ENCODE data around the gene RASSF5. TPM values are rescaled to one million over a fixed set of nuclear protein-coding genes. Genes with fewer than 3 reads are reported as not detected.

The RASSF5 gene
- total RNA-seq, 1 experiment from 2014 or later: 2.1 TPM

DNA sequence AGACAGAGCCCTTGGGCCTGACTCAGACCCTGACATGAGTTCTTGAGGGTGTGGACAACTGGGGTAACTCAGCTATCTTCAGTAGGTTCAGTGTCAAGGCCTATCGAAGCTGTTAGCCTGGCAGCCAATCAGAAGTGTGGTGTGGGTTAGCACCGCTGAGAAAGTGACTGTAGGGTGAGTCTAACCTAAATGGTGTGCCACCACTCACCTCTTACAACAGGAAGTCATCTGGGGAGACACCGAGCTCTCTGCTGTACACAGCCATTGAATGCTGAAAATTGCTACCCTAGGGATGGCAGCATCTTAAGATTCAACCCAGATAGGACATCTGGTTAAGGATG, 44.6 kb downstream of the RASSF5 start:
- no peaks in the 10 kb centered on the region for H3K36me3 Mint-ChIP-seq
- H3K4me1 Mint-ChIP-seq: peaks cover 14% of the 10 kb centered on the region
- DNase-seq (ENCODE audit: low spot score): no peak
- H3K27me3 Mint-ChIP-seq (ENCODE audit: low read depth): peaks cover 17% of the 10 kb centered on the region
- POLR2A ChIA-PET: no interaction called here
- no peak for ATAC-seq
- no peak overlapping the region for H3K4me3 Mint-ChIP-seq
- peaks cover 4% of the 10 kb centered on the region; the same call in 1 of the 2 replicates for H3K9me3 Mint-ChIP-seq
- TF ChIP-seq, protein P1, sequence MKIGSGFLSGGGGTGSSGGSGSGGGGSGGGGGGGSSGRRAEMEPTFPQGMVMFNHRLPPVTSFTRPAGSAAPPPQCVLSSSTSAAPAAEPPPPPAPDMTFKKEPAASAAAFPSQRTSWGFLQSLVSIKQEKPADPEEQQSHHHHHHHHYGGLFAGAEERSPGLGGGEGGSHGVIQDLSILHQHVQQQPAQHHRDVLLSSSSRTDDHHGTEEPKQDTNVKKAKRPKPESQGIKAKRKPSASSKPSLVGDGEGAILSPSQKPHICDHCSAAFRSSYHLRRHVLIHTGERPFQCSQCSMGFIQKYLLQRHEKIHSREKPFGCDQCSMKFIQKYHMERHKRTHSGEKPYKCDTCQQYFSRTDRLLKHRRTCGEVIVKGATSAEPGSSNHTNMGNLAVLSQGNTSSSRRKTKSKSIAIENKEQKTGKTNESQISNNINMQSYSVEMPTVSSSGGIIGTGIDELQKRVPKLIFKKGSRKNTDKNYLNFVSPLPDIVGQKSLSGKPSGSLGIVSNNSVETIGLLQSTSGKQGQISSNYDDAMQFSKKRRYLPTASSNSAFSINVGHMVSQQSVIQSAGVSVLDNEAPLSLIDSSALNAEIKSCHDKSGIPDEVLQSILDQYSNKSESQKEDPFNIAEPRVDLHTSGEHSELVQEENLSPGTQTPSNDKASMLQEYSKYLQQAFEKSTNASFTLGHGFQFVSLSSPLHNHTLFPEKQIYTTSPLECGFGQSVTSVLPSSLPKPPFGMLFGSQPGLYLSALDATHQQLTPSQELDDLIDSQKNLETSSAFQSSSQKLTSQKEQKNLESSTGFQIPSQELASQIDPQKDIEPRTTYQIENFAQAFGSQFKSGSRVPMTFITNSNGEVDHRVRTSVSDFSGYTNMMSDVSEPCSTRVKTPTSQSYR (CRISPR knock-in tag; IDR thresholded peaks at IDR 0.05): no peak
- TF ChIP-seq ZBTB21 (CRISPR knock-in tag; IDR thresholded peaks at IDR 0.05; ENCODE audit: borderline replicate concordance) (no peak), ZNF219 (CRISPR knock-in tag; IDR thresholded peaks at IDR 0.05; ENCODE audit: borderline replicate concordance) (no peak), ATF1 (CRISPR knock-in tag; IDR thresholded peaks at IDR 0.05) (no peak)
- CTCF ChIA-PET: interaction anchor here (1.0 to 3.3 kb wide), 2 partner anchors 32 to 41 kb away, joined by 3 to 15 read pairs; no protein-coding TSS in a partner anchor
- no peak overlapping the region for H3K27ac Mint-ChIP-seq

DNA sequence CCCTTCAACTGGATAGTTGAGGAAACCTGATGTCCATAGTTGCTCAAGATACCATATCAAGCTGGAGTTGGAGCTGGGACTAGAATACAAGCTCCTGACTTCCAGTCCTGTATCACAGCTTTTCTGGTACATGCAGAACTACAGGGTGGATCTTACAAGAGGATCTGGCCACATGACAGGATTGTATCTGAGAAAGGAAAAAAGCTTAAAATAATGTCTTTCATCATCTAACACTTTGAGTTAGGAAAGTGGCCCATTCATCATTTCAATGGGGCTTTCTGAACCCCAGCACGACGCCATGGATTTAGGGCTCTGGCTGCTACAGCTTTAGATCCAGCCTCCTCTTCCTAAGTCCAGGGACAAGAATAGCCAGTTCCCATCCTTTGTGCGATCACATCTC, 46.9 kb downstream of the RASSF5 start:
- ChIA-PET CTCF (interaction anchor here (1.0 to 4.4 kb wide), 2 partner anchors 9 to 64 kb away, joined by 3 to 49 read pairs; no protein-coding TSS in a partner anchor), POLR2A (no interaction called here)
- Mint-ChIP-seq H3K27me3 (ENCODE audit: low read depth) (peaks cover 36% of the 10 kb centered on the region), H3K4me1 (peaks cover 25% of the 10 kb centered on the region), H3K4me3 (no peak overlapping the region), H3K9me3 (no peaks in the 10 kb centered on the region), H3K27ac (no peak overlapping the region), H3K36me3 (no peaks in the 10 kb centered on the region)
- no peak for ATAC-seq
- no peak for DNase-seq (ENCODE audit: low spot score)
- TF ChIP-seq JAZF1 (CRISPR knock-in tag; IDR thresholded peaks at IDR 0.05) (no peak), ZNF317 (CRISPR knock-in tag; IDR thresholded peaks at IDR 0.05; ENCODE audit: borderline replicate concordance, low read depth) (no peak), FOXK1 (CRISPR knock-in tag; IDR thresholded peaks at IDR 0.05) (no peak), ZNF232 (CRISPR knock-in tag; IDR thresholded peaks at IDR 0.05) (no peak), TP53 (CRISPR knock-in tag; IDR thresholded peaks at IDR 0.05) (no peak), IRF2 (CRISPR knock-in tag; IDR thresholded peaks at IDR 0.05; ENCODE audit: borderline replicate concordance, low read depth) (no peak), NR2C2 (CRISPR knock-in tag; IDR thresholded peaks at IDR 0.05) (no peak), SOX15 (CRISPR knock-in tag; IDR thresholded peaks at IDR 0.05) (no peak), JUN (CRISPR knock-in tag; IDR thresholded peaks at IDR 0.05) (no peak), TEAD4 (CRISPR knock-in tag; IDR thresholded peaks at IDR 0.05) (no peak), ZNF423 (CRISPR knock-in tag; IDR thresholded peaks at IDR 0.05) (no peak), CREB1 (CRISPR knock-in tag; IDR thresholded peaks at IDR 0.05) (no peak)
- TF ChIP-seq, protein P2, sequence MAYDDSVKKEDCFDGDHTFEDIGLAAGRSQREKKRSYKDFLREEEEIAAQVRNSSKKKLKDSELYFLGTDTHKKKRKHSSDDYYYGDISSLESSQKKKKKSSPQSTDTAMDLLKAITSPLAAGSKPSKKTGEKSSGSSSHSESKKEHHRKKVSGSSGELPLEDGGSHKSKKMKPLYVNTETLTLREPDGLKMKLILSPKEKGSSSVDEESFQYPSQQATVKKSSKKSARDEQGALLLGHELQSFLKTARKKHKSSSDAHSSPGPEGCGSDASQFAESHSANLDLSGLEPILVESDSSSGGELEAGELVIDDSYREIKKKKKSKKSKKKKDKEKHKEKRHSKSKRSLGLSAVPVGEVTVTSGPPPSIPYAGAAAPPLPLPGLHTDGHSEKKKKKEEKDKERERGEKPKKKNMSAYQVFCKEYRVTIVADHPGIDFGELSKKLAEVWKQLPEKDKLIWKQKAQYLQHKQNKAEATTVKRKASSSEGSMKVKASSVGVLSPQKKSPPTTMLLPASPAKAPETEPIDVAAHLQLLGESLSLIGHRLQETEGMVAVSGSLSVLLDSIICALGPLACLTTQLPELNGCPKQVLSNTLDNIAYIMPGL (CRISPR knock-in tag; IDR thresholded peaks at IDR 0.05): no peak
- TF ChIP-seq, protein P3, sequence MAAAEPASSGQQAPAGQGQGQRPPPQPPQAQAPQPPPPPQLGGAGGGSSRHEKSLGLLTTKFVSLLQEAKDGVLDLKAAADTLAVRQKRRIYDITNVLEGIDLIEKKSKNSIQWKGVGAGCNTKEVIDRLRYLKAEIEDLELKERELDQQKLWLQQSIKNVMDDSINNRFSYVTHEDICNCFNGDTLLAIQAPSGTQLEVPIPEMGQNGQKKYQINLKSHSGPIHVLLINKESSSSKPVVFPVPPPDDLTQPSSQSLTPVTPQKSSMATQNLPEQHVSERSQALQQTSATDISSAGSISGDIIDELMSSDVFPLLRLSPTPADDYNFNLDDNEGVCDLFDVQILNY (CRISPR knock-in tag; IDR thresholded peaks at IDR 0.05): no peak
- TF ChIP-seq, protein P4, sequence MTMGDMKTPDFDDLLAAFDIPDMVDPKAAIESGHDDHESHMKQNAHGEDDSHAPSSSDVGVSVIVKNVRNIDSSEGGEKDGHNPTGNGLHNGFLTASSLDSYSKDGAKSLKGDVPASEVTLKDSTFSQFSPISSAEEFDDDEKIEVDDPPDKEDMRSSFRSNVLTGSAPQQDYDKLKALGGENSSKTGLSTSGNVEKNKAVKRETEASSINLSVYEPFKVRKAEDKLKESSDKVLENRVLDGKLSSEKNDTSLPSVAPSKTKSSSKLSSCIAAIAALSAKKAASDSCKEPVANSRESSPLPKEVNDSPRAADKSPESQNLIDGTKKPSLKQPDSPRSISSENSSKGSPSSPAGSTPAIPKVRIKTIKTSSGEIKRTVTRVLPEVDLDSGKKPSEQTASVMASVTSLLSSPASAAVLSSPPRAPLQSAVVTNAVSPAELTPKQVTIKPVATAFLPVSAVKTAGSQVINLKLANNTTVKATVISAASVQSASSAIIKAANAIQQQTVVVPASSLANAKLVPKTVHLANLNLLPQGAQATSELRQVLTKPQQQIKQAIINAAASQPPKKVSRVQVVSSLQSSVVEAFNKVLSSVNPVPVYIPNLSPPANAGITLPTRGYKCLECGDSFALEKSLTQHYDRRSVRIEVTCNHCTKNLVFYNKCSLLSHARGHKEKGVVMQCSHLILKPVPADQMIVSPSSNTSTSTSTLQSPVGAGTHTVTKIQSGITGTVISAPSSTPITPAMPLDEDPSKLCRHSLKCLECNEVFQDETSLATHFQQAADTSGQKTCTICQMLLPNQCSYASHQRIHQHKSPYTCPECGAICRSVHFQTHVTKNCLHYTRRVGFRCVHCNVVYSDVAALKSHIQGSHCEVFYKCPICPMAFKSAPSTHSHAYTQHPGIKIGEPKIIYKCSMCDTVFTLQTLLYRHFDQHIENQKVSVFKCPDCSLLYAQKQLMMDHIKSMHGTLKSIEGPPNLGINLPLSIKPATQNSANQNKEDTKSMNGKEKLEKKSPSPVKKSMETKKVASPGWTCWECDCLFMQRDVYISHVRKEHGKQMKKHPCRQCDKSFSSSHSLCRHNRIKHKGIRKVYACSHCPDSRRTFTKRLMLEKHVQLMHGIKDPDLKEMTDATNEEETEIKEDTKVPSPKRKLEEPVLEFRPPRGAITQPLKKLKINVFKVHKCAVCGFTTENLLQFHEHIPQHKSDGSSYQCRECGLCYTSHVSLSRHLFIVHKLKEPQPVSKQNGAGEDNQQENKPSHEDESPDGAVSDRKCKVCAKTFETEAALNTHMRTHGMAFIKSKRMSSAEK (CRISPR knock-in tag; IDR thresholded peaks at IDR 0.05; ENCODE audit: borderline replicate concordance): no peak
- TF ChIP-seq, protein P5, sequence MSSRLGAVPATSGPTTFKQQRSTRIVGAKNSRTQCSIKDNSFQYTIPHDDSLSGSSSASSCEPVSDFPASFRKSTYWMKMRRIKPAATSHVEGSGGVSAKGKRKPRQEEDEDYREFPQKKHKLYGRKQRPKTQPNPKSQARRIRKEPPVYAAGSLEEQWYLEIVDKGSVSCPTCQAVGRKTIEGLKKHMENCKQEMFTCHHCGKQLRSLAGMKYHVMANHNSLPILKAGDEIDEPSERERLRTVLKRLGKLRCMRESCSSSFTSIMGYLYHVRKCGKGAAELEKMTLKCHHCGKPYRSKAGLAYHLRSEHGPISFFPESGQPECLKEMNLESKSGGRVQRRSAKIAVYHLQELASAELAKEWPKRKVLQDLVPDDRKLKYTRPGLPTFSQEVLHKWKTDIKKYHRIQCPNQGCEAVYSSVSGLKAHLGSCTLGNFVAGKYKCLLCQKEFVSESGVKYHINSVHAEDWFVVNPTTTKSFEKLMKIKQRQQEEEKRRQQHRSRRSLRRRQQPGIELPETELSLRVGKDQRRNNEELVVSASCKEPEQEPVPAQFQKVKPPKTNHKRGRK (CRISPR knock-in tag; IDR thresholded peaks at IDR 0.05; ENCODE audit: borderline replicate concordance): no peak
- TF ChIP-seq, protein P6, sequence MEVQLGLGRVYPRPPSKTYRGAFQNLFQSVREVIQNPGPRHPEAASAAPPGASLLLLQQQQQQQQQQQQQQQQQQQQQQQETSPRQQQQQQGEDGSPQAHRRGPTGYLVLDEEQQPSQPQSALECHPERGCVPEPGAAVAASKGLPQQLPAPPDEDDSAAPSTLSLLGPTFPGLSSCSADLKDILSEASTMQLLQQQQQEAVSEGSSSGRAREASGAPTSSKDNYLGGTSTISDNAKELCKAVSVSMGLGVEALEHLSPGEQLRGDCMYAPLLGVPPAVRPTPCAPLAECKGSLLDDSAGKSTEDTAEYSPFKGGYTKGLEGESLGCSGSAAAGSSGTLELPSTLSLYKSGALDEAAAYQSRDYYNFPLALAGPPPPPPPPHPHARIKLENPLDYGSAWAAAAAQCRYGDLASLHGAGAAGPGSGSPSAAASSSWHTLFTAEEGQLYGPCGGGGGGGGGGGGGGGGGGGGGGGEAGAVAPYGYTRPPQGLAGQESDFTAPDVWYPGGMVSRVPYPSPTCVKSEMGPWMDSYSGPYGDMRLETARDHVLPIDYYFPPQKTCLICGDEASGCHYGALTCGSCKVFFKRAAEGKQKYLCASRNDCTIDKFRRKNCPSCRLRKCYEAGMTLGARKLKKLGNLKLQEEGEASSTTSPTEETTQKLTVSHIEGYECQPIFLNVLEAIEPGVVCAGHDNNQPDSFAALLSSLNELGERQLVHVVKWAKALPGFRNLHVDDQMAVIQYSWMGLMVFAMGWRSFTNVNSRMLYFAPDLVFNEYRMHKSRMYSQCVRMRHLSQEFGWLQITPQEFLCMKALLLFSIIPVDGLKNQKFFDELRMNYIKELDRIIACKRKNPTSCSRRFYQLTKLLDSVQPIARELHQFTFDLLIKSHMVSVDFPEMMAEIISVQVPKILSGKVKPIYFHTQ (CRISPR knock-in tag; IDR thresholded peaks at IDR 0.05): no peak
- TF ChIP-seq, protein P7, sequence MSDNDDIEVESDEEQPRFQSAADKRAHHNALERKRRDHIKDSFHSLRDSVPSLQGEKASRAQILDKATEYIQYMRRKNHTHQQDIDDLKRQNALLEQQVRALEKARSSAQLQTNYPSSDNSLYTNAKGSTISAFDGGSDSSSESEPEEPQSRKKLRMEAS (CRISPR knock-in tag; IDR thresholded peaks at IDR 0.05): no peak

All from WTC11 (cell line).